B cell (primary cell): ENCODE data around the gene ANKS1B. TPM values are rescaled to one million over a fixed set of nuclear protein-coding genes. Genes with fewer than 3 reads are reported as not detected.

Experiments used
- ATAC-seq: fragments of 200-7000 bp; cut with Tn5 transposase; one replicate; pipeline ENCODE4 v1.10.0; 2021; ENCODE audit warnings: low read depth, mild to moderate bottlenecking, moderate number of reproducible peaks, moderate library complexity
- CTCF ChIA-PET: fragments of 350-600 bp; sonication (Branson Sonifier 250); formaldehyde crosslinking; loops from one replicate; lab custom pipeline; 2021; ENCODE audit warnings: antibody characterized with exemption, inconsistent platforms; lab: Charles Lee
- POLR2A ChIA-PET: fragments of 350-600 bp; sonication (Branson Sonifier 250); formaldehyde crosslinking; loops from one replicate; lab custom pipeline; 2021; ENCODE audit warnings: antibody characterized with exemption; lab: Charles Lee
- DNase-seq: peaks from one replicate; pipeline ENCODE4 v3.0.0; 2013
- H2AFZ ChIP-seq: 2 replicates; pipeline ENCODE4 v1.6.1; 2012; ENCODE audit warnings: mild to moderate bottlenecking, low read depth, low read length; ENCODE audit not compliant: insufficient read depth, poor library complexity, severe bottlenecking
- H3K27ac ChIP-seq, 2 donors: 1 replicate in 1 of 2; 2 replicates in 1 of 2; pipeline ENCODE4 v1.5.1; 2012 to 2013; ENCODE audit warnings: low read length in 2 of 2, mild to moderate bottlenecking in 2 of 2, moderate library complexity in 1 of 2
- H3K27me3 ChIP-seq, 4 experiments: fragments of 200-600 bp in 1 of 4; sonication (generic) in 1 of 4; replicated peaks in 1 of 4; 1 replicate in 2 of 4; 2 replicates in 2 of 4; pipeline versions ENCODE4 v1.6.1 to v1.7.0; 2013 to 2016; ENCODE audit warnings: low read length in 3 of 4, mild to moderate bottlenecking in 2 of 4, mixed read lengths in 1 of 4, moderate library complexity in 1 of 4; ENCODE audit not compliant: insufficient read depth in 4 of 4, control insufficient read depth in 3 of 4; ENCODE audit errors: control extremely low read depth in 1 of 4
- H3K36me3 ChIP-seq, 2 experiments: replicated peaks in 1 of 2; 1 replicate in 1 of 2; 2 replicates in 1 of 2; pipeline versions ENCODE4 v1.6.1 to v1.7.1; 2013; ENCODE audit warnings: low read length in 1 of 2; ENCODE audit not compliant: insufficient read depth in 2 of 2, control insufficient read depth in 1 of 2; ENCODE audit errors: control extremely low read depth in 1 of 2, extremely low read depth in 1 of 2
- H3K4me1 ChIP-seq, 2 donors: fragments of 200-600 bp in 1 of 2; sonication (generic) in 1 of 2; 1 replicate in 1 of 2; 2 replicates in 1 of 2; pipeline versions ENCODE4 v1.5.1 to v1.6.1; 2013 to 2017; ENCODE audit warnings: low read length in 2 of 2; ENCODE audit not compliant: control insufficient read depth in 2 of 2, insufficient read depth in 2 of 2
- H3K4me2 ChIP-seq: replicated peaks from 2 replicates; pipeline ENCODE3; 2012; ENCODE audit warnings: mild to moderate bottlenecking, low read depth, low read length; ENCODE audit not compliant: poor library complexity, severe bottlenecking
- H3K4me3 ChIP-seq, 5 experiments: fragments of 200-600 bp in 1 of 5; sonication (generic) in 1 of 5; 1 replicate in 3 of 5; 2 replicates in 2 of 5; pipeline versions ENCODE4 v1.5.1 to v1.7.0; 2011 to 2016; ENCODE audit warnings: low read length in 4 of 5, mild to moderate bottlenecking in 4 of 5, low read depth in 2 of 5, control low read depth in 1 of 5, moderate library complexity in 1 of 5; ENCODE audit not compliant: insufficient read depth in 1 of 5; ENCODE audit errors: control extremely low read depth in 1 of 5, extremely low read depth in 1 of 5
- H3K79me2 ChIP-seq: fragments of 200-600 bp; sonication (generic); one replicate; pipeline ENCODE4 v1.6.0; 2016; ENCODE audit warnings: low read length; ENCODE audit not compliant: control insufficient read depth, insufficient read depth
- H3K9ac ChIP-seq: fragments of 200-600 bp; sonication (generic); 2 replicates; pipeline ENCODE4 v1.6.1; 2017; ENCODE audit warnings: mild to moderate bottlenecking, low read length, moderate library complexity
- H3K9me3 ChIP-seq, 3 donors: one replicate each; pipeline versions ENCODE4 v1.6.1 to v1.7.1; 2013; ENCODE audit warnings: low read length in 2 of 3; ENCODE audit not compliant: control insufficient read depth in 2 of 3, insufficient read depth in 1 of 3; ENCODE audit errors: control extremely low read depth in 1 of 3
- H4K20me1 ChIP-seq: 2 replicates; pipeline ENCODE4 v1.6.0; 2012; ENCODE audit warnings: mild to moderate bottlenecking, low read length; ENCODE audit not compliant: insufficient read depth, control insufficient read depth, poor library complexity, severe bottlenecking
- H3K27ac Mint-ChIP-seq: one replicate; pipeline ENCODE4 v1.8.0; 2021; ENCODE audit warnings: mixed read lengths
- H3K27me3 Mint-ChIP-seq: one replicate; pipeline ENCODE4 v1.8.0; 2021; ENCODE audit warnings: mixed read lengths
- H3K4me1 Mint-ChIP-seq: one replicate; pipeline ENCODE4 v1.8.0; 2021; ENCODE audit warnings: mixed read lengths
- H3K4me3 Mint-ChIP-seq: one replicate; pipeline ENCODE4 v1.8.0; 2021; ENCODE audit warnings: mixed read lengths
- H3K9me3 Mint-ChIP-seq: one replicate; pipeline ENCODE4 v1.8.0; 2022; ENCODE audit warnings: mixed read lengths; ENCODE audit not compliant: insufficient read depth
- CTCF ChIP-seq: fragments of 200-600 bp; IDR thresholded peaks from one replicate; pipeline ENCODE4 v1.8.0; 2022; ENCODE audit warnings: antibody characterized with exemption, mild to moderate bottlenecking
- EZH2 ChIP-seq: IDR thresholded peaks from 2 replicates; pipeline ENCODE4 v1.6.1; 2012; ENCODE audit warnings: borderline replicate concordance, low read depth, mild to moderate bottlenecking, moderate library complexity, low read length; ENCODE audit not compliant: insufficient read depth, poor library complexity, severe bottlenecking
- whole genome bisulfite sequencing: methylation state at CpG from one replicate; pipeline ENCODE4 v1.1.5; 2013; ENCODE audit warnings: missing lambda C conversion rate; ENCODE audit not compliant: insufficient coverage; 5-methylcytosine and 5-hydroxymethylcytosine counted together
- intact Hi-C: fragments of 100-400 bp; cut with micrococcal nuclease; formaldehyde crosslinking; loops from one replicate; pipeline ENCODE4 v1.10.0; 2022
- polyA plus RNA-seq: library from polyadenylated mRNA; depleted of rRNA; stranded (reverse); fragments of >200 nt; gene quantifications from 2 replicates; pipeline ENCODE4 v1.2.3, GENCODE V29; 2012
- total RNA-seq, 2 donors: library from RNA; stranded (reverse); fragments of 120-200 nt in 1 of 2; gene quantifications; 1 replicate in 1 of 2; 2 replicates in 1 of 2; pipeline versions ENCODE4 v1.2.3 to v1.2.4, GENCODE V29; 2013 to 2022

The ANKS1B gene
- total and polyA plus RNA-seq, 2 donors (not counting 1 experiment from before 2014, with no cell fraction given) = not detected

- H3K27me3 Mint-ChIP-seq = peaks cover 9% of the 10 kb centered on the region
- Histone ChIP-seq H3K36me3 (peaks cover 0 to 9% of the 10 kb centered on the region in 2 experiments), H3K9me3 (peaks cover 0 to 3% (median 0%) of the 10 kb centered on the region in 3 donors), H2AFZ (no peak overlapping the region), H3K27ac (no peak overlapping the region), H3K4me2 (no peak overlapping the region), H3K4me1 (no peaks in the 10 kb centered on the region), H4K20me1 (no peaks in the 10 kb centered on the region), H3K79me2 (no peaks in the 10 kb centered on the region), H3K4me3 (no peak overlapping the region), H3K9ac (no peak overlapping the region), H3K27me3 (peaks cover 0 to 9% (median 0%) of the 10 kb centered on the region in 4 experiments)
- intact Hi-C loops = no loop called here
- TF ChIP-seq EZH2 (no peak), CTCF (no peak)
- no peak overlapping the region for H3K4me3 Mint-ChIP-seq
- ATAC-seq = no peak
- ChIA-PET CTCF (no interaction called here), POLR2A (no interaction called here)
- no peaks in the 10 kb centered on the region for H3K9me3 Mint-ChIP-seq
- 94% methylated on average over 2 of the region's 3 CpGs for WGBS
- H3K4me1 Mint-ChIP-seq = no peaks in the 10 kb centered on the region
- no peak for DNase-seq
- H3K27ac Mint-ChIP-seq = no peak overlapping the region
These were observed 1246.7 kb downstream of the ANKS1B start for GRCh38 chr12:98738002-98738401.

- Mint-ChIP-seq H3K4me3 (no peak overlapping the region), H3K9me3 (no peaks in the 10 kb centered on the region), H3K27ac (no peak overlapping the region), H3K4me1 (no peaks in the 10 kb centered on the region), H3K27me3 (peaks cover 9% of the 10 kb centered on the region)
- Histone ChIP-seq H3K4me3 (no peak overlapping the region), H3K27ac (no peak overlapping the region), H3K9ac (no peak overlapping the region), H2AFZ (no peak overlapping the region), H3K27me3 (peaks cover 0 to 9% (median 0%) of the 10 kb centered on the region in 4 experiments), H3K4me1 (no peaks in the 10 kb centered on the region), H3K36me3 (peaks cover 0 to 9% of the 10 kb centered on the region in 2 experiments), H3K79me2 (no peaks in the 10 kb centered on the region), H3K4me2 (no peak overlapping the region), H4K20me1 (no peaks in the 10 kb centered on the region), H3K9me3 (peaks cover 0 to 3% (median 0%) of the 10 kb centered on the region in 3 donors)
- DNase-seq = no peak
- ChIA-PET POLR2A (no interaction called here), CTCF (no interaction called here)
- no peak for ATAC-seq
- whole genome bisulfite sequencing = 92% methylated on average over 2 of the region's 4 CpGs
- intact Hi-C loops = no loop called here
- TF ChIP-seq CTCF (no peak), EZH2 (no peak)
These were observed 1247.4 kb downstream of the ANKS1B start for GRCh38 chr12:98737322-98737712.
